22Rv1 (cell line): ENCODE results near the gene LYPD6B.

Source experiments
- CTCF ChIP-seq: fragments of 450-650 bp; IDR thresholded peaks from 2 replicates; pipeline ENCODE4 v1.5.1; 2017; ENCODE audit warnings: mild to moderate bottlenecking
- ZFX ChIP-seq: fragments of 450-650 bp; IDR thresholded peaks from 2 replicates; pipeline ENCODE4 v1.6.1; 2017; ENCODE audit warnings: antibody characterized with exemption, borderline replicate concordance

DNA sequence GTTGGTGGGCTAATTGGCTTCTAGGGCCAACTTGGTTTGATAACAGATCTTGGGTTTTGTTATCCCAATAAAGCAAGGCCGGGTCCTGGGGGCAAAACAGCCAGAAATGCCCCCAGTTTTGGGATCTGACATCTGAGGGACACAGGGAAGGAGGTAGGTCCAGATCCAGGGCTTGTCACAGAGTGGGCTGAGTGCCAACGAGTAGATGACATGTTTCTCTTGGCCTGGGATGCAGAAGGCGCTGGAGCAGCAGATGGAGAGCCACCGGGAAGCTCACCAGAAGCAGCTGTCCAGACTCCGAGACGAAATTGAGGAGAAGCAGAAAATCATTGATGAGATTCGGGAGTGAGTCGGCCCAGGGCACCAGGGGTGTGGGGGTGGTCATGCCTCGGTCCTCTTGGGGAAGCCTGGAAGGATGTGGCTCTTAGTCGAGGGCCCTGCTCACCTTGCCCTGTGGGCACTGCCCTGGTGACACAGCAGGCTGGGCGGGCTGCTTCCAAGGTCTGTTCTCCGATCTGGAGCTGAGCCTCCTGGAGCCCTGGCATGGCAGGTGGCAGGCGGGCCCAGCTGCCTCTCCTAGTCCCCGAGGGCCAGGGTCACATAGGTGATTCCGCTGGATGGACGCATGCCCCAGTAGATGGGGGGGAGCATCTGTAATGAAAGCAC lies 40.2 kb upstream of the LYPD6B start:
- TF ChIP-seq CTCF (no peak), ZFX (no peak)
